ENCODE data around the gene TMPO.
"Not testable (repeated sequence)": the region's sequence is repeated elsewhere in the genome, so short reads cannot be mapped to it uniquely, and the experiment has no call there.

The TMPO gene

DNA sequence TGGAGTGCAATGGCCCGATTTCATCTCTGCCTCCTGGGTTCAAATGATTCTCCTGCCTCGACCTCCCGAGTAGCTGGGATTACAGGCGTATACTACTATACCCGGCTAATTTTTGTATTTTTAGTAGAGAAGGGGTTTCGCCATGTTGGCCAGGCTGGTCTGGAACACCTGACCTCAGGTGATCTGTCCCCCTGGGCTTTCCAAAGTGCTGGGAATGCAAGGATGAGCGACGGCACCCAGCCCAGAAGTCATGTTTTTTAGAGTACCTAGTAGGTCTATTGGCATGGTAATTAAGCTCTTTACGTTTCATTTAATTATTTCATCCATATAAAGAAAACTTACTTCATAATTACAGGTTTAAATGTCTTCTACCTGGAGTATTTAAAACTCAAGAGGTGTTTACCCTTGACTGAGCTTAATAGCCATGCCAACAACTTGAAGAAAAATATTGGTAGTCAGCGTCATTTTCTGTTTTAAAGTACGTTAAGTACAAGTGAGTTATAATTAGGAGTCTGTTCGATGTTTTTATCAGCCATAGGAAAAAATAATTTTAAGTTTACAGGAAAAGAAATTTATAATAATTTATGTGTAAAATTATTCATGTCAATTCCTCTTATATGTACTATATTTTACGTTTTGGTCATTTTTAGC is 4.0 kb downstream of the TMPO start:
- peak in 1 of 2 experiments; percentile 42 for DNase-seq (ENCODE audit: low read depth in 1 of 2, low spot score in 1 of 2)
- in situ Hi-C loops (cut with HindIII; ENCODE audit: low pct_unique_long_range_greater_than_20kb, low sequenced_read_pairs): no loop called here
- TF ChIP-seq JUND (IDR thresholded peaks at IDR 0.05; ENCODE audit: low read depth): no peak

DNA sequence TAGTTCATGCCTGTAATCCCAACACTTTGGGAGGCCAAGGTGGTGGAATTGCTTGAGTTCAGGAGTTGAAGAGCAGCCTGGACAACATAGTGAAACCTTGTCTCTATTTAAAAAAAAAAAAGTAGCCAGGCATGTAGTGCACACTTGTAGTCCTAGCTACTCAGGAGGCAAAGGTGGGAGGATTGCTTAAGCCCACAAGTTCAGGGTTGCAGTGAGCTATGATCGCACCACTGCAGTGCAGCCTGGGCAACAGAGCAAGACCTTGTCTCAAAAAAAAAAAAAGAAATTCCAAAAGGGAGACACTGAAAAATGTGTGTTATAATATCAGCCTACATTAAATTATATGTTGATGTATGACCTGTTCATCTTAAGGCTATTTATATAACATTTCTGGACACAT is 14.7 kb downstream of the TMPO start:
- in situ Hi-C loops (cut with HindIII; ENCODE audit: low pct_unique_long_range_greater_than_20kb, low sequenced_read_pairs): no loop called here
- no peak for TF ChIP-seq JUND (IDR thresholded peaks at IDR 0.05; ENCODE audit: low read depth)

DNA sequence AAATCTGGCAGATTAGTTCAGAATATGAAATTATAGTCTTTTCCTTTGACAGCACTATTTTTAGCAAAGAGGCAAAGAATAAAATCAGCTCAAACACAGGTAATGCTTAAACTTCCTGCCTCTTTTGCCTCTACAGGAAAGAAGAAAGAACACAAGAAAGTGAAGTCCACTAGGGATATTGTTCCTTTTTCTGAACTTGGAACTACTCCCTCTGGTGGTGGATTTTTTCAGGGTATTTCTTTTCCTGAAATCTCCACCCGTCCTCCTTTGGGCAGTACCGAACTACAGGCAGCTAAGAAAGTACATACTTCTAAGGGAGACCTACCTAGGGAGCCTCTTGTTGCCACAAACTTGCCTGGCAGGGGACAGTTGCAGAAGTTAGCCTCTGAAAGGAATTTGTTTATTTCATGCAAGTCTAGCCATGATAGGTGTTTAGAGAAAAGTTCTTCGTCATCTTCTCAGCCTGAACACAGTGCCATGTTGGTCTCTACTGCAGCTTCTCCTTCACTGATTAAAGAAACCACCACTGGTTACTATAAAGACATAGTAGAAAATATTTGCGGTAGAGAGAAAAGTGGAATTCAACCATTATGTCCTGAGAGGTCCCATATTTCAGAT is 17.4 kb downstream of the TMPO start:
- no peak for TF ChIP-seq JUND (IDR thresholded peaks at IDR 0.05; ENCODE audit: low read depth)
- in situ Hi-C loops (cut with HindIII; ENCODE audit: low pct_unique_long_range_greater_than_20kb, low sequenced_read_pairs): no loop called here
- DNase-seq (ENCODE audit: low read depth in 1 of 2, low spot score in 1 of 2): peak; percentile 21 to 86

More for the DNA sequence above, 14.7 kb downstream of the TMPO start:
- DNase-seq (ENCODE audit: low read depth in 1 of 2, low spot score in 1 of 2): no peak

- peak in 1 of 2 experiments; percentile 56 for DNase-seq (ENCODE audit: low read depth in 1 of 2, low spot score in 1 of 2)
- in situ Hi-C loops (cut with HindIII; ENCODE audit: low pct_unique_long_range_greater_than_20kb, low sequenced_read_pairs): no loop called here
Measured at GRCh38 chr12:98533723-98534251, 18.4 kb downstream of the TMPO start.

DNA sequence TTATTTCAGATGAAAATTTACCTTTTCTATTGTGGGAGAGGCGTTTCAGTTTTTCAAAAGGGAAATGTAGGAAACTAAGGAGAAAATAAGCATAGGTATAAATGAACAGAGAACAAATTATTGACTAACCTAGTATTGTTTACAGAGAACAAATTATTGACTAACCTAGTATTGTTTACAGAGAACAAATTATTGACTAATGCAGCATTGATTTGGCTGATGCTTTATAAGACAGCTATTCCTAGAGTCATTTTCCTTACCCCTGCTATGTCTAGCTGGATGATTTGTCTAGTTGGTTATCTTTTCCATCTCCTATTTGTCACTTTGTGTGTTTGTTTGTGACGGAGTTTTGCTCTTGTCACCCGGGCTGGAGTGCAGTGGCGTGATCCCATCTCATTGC is 22.6 kb downstream of the TMPO start:
- no peak for DNase-seq (ENCODE audit: low read depth in 1 of 2, low spot score in 1 of 2)
- TF ChIP-seq JUND (IDR thresholded peaks at IDR 0.05; ENCODE audit: low read depth): no peak
- in situ Hi-C loops (cut with HindIII; ENCODE audit: low pct_unique_long_range_greater_than_20kb, low sequenced_read_pairs): no loop called here

More at GRCh38 chr12:98533723-98534251, 18.4 kb downstream of the TMPO start:
- TF ChIP-seq JUND (IDR thresholded peaks at IDR 0.05; ENCODE audit: low read depth): no peak

DNA sequence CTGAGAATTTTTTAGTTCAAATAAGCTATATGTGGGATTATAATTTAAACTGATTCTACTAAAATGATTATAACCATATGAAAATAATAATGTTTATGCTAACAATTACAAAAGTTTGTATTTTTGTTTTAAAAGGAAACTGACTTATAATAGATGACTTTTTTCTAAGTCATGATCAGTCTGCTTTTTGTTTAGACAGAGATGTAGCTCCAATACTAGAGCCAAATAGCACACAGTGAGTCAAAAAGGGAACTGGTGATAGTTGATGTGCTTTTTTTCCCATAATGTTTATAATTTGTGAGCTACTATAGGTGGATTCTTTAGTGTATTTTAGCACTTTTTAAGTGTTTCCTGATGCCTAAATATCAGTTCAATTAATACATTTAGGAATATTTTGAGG is 28.3 kb downstream of the TMPO start:
- DNase-seq (ENCODE audit: low read depth in 1 of 2, low spot score in 1 of 2): no peak
- in situ Hi-C loops (cut with HindIII; ENCODE audit: low pct_unique_long_range_greater_than_20kb, low sequenced_read_pairs): no loop called here
- no peak for TF ChIP-seq JUND (IDR thresholded peaks at IDR 0.05; ENCODE audit: low read depth)

GRCh38 chr12:98544751-98545150 is 29.4 kb downstream of the TMPO start:
- no peak for TF ChIP-seq JUND (IDR thresholded peaks at IDR 0.05; ENCODE audit: low read depth)
- no peak for DNase-seq (ENCODE audit: low read depth in 1 of 2, low spot score in 1 of 2)
- in situ Hi-C loops (cut with HindIII; ENCODE audit: low pct_unique_long_range_greater_than_20kb, low sequenced_read_pairs): no loop called here

GRCh38 chr12:98549371-98550110 is 34.2 kb downstream of the TMPO start:
- no peak for DNase-seq (ENCODE audit: low read depth in 1 of 2, low spot score in 1 of 2)
- TF ChIP-seq JUND (IDR thresholded peaks at IDR 0.05; ENCODE audit: low read depth): no peak
- in situ Hi-C loops (cut with HindIII; ENCODE audit: low pct_unique_long_range_greater_than_20kb, low sequenced_read_pairs): no loop called here

DNA sequence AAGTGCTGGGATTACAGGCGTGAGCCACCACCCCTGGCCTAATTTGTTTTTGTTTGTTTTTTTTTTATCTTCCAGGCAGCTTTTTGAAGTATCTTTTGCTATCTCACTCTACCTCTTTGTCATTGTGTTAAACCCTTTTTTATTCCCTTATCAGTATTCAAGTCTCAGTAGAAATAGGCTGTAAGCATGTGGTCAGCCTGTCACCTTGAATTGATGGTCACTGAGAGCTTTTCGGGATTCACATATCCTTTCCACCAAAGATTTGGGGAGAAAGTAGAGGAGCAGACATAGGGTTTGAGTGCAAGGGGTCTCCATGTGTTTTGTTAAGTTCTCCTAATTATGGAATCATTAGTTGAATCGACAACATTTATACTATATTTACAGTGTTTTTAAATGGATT is 36.4 kb downstream of the TMPO start:
- TF ChIP-seq JUND (IDR thresholded peaks at IDR 0.05; ENCODE audit: low read depth): no peak
- no peak for DNase-seq (ENCODE audit: low read depth in 1 of 2, low spot score in 1 of 2)
- in situ Hi-C loops (cut with HindIII; ENCODE audit: low pct_unique_long_range_greater_than_20kb, low sequenced_read_pairs): no loop called here

- in situ Hi-C loops (cut with HindIII; ENCODE audit: low pct_unique_long_range_greater_than_20kb, low sequenced_read_pairs); DNase-seq (ENCODE audit: low read depth in 1 of 2, low spot score in 1 of 2): not testable (repeated sequence)
Measured at GRCh38 chr12:98558097-98558496, 42.7 kb downstream of the TMPO start.

- no peak for TF ChIP-seq JUND (IDR thresholded peaks at IDR 0.05; ENCODE audit: low read depth)
- in situ Hi-C loops (cut with HindIII; ENCODE audit: low pct_unique_long_range_greater_than_20kb, low sequenced_read_pairs): no loop called here
- DNase-seq (ENCODE audit: low read depth in 1 of 2, low spot score in 1 of 2): no peak
Measured at GRCh38 chr12:98559666-98560065, 44.3 kb downstream of the TMPO start.

DNA sequence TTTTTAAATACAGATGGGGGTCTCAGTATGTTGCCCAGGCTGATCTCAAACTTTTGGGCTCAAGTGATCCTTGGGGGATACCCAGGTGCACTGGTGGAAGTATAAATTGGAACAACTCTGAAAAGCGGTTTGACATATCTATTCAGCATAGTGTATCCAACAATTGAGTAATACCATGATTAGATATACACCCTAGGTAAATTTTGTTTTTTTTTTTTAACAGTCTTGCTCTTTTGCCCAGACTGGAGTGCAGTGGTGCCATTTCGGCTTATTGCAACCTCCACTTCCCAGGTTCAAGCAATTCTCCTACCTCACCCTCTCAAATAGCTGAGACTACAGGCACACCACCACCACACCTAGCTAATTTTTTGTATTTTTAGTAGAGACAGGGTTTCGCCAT is 46.5 kb downstream of the TMPO start:
- in situ Hi-C loops (cut with HindIII; ENCODE audit: low pct_unique_long_range_greater_than_20kb, low sequenced_read_pairs): no loop called here
- TF ChIP-seq JUND (IDR thresholded peaks at IDR 0.05; ENCODE audit: low read depth): no peak
- no peak for DNase-seq (ENCODE audit: low read depth in 1 of 2, low spot score in 1 of 2)

GRCh38 chr12:98572010-98572409 is 56.6 kb downstream of the TMPO start:
- DNase-seq (ENCODE audit: low read depth in 1 of 2, low spot score in 1 of 2): peak in 1 of 2 experiments; percentile 53
- TF ChIP-seq JUND (IDR thresholded peaks at IDR 0.05; ENCODE audit: low read depth): no peak
- in situ Hi-C loops (cut with HindIII; ENCODE audit: low pct_unique_long_range_greater_than_20kb, low sequenced_read_pairs): no loop called here

Measured in T47D (cell line).